Spinal cord (tissue), 10 donors: ENCODE data around the gene CDH16. TPM values are rescaled to one million over a fixed set of nuclear protein-coding genes. Genes with fewer than 3 reads are reported as not detected.
"Not testable (repeated sequence)": the region's sequence is repeated elsewhere in the genome, so short reads cannot be mapped to it uniquely, and the experiment has no call there.

ENCODE experiments used
- DNase-seq, 6 donors: peaks; one replicate each; pipeline versions ENCODE4 v3.0.0 to v3.0.0-alpha.2; 2013 to 2015; ENCODE audit warnings: low spot score in 6 of 6, low read depth in 4 of 6
- H3K27ac ChIP-seq: one replicate; pipeline ENCODE4 v1.5.1; 2013; ENCODE audit warnings: low read depth, low read length, control low read depth
- H3K27me3 ChIP-seq: one replicate; pipeline ENCODE4 v1.6.1; 2013; ENCODE audit warnings: low read length; ENCODE audit not compliant: control insufficient read depth, insufficient read depth
- H3K36me3 ChIP-seq: one replicate; pipeline ENCODE4 v1.6.1; 2013; ENCODE audit warnings: low read length; ENCODE audit not compliant: control insufficient read depth, insufficient read depth
- H3K4me1 ChIP-seq: one replicate; pipeline ENCODE4 v1.6.1; 2013; ENCODE audit warnings: low read length; ENCODE audit not compliant: control insufficient read depth, insufficient read depth
- H3K4me3 ChIP-seq: one replicate; pipeline ENCODE4 v1.5.1; 2013; ENCODE audit warnings: low read depth, low read length, control low read depth
- H3K9me3 ChIP-seq: one replicate; pipeline ENCODE4 v1.6.1; 2013; ENCODE audit warnings: low read length; ENCODE audit not compliant: control insufficient read depth, insufficient read depth
- WGBS: methylation state at CpG from one replicate; pipeline ENCODE4 v1.1.5; 2013; ENCODE audit warnings: missing lambda C conversion rate; ENCODE audit not compliant: insufficient coverage; 5-methylcytosine and 5-hydroxymethylcytosine counted together
- polyA plus RNA-seq, 2 donors: library from polyadenylated mRNA; unstranded; fragments of 120-200 nt; gene quantifications; one replicate each; pipeline ENCODE4 v1.2.1, GENCODE V29; 2013; ENCODE audit not compliant: insufficient read length in 2 of 2
- total RNA-seq, 2 donors: library from RNA; depleted of rRNA in 1 of 2; stranded (reverse); fragments of 120-200 nt in 1 of 2; fragments of >200 nt in 1 of 2; gene quantifications; one replicate each; pipeline versions ENCODE4 v1.2.3 to v1.2.4, GENCODE V29; 2013 to 2014
- donor health status: healthy.

CDH16 gene
- total and polyA plus RNA-seq, 4 donors: 0.67 to 1.8 TPM; not detected in 2

DNA sequence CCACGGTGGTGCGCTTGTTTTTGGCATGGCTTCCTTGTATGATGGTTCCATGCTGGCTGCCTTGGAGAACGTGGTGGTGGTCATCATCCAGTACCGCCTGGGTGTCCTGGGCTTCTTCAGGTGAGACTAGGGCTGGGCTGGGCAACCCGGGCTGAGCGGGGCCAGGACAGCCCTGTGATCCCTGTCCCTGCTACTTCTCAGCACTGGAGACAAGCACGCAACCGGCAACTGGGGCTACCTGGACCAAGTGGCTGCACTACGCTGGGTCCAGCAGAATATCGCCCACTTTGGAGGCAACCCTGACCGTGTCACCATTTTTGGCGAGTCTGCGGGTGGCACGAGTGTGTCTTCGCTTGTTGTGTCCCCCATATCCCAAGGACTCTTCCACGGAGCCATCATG is 21.6 kb upstream of the CDH16 start:
- WGBS: 97% methylated on average over 16 of the region's 16 CpGs
- H3K4me1 ChIP-seq: peaks cover 18% of the 10 kb centered on the region
- no peak for DNase-seq
- H3K36me3 ChIP-seq: peaks cover 89% of the 10 kb centered on the region
- no peak overlapping the region for H3K4me3 ChIP-seq
- no peak overlapping the region for H3K27ac ChIP-seq
- H3K9me3 ChIP-seq: no peaks in the 10 kb centered on the region
- no peaks in the 10 kb centered on the region for H3K27me3 ChIP-seq

DNA sequence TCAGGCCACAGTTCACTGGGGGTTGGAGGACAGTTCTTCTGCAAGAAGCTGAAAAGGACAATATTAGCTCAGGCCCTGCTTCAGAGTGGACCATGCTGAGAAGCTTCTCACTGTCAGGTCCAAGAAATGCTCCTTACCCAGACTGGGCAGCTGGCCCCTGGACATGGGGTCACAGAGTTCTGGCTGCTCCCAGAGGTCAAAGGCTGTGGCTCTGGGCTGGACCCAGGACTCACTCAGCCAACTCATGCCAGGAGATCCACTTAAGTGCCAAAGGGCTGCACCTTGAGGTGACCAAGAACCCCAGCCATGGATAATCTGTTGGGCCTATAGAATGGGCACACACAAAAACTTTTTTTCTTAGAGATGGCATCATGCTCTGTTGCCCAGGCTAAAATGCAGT is 20.7 kb upstream of the CDH16 start:
- peaks cover 85% of the 10 kb centered on the region for H3K36me3 ChIP-seq
- H3K27me3 ChIP-seq: no peaks in the 10 kb centered on the region
- no peak for DNase-seq

DNA sequence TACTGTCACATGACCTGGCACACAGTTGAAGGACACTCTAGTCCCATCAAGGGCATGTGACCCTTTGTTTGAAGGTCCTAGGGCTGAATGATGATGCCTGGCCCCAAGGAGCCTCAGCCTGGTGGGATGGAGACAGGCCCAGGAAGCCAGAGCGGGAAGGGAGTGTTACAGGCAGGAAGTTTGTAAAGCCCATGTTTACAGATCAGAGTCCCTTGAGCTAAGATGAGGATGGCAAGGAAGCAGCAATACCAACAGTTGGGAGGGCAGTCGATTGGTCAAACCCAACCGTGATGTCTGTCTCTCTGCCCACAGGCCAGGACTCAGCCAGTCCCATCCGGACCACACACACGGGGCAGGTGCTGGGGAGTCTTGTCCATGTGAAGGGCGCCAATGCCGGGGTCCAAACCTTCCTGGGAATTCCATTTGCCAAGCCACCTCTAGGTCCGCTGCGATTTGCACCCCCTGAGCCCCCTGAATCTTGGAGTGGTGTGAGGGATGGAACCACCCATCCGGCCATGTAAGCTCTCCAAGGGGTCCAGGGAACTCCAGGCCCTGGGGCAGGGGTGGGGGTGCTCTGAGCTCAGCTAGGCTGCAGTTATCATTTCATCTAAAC is 19.1 kb upstream of the CDH16 start:
- Histone ChIP-seq H3K27ac (no peak overlapping the region), H3K27me3 (no peaks in the 10 kb centered on the region)
- 94% methylated on average over 5 of the region's 10 CpGs for WGBS

More for the DNA sequence above, 20.7 kb upstream of the CDH16 start:
- Histone ChIP-seq H3K4me1 (peaks cover 21% of the 10 kb centered on the region), H3K27ac (no peak overlapping the region), H3K4me3 (no peak overlapping the region), H3K9me3 (no peaks in the 10 kb centered on the region)

DNA sequence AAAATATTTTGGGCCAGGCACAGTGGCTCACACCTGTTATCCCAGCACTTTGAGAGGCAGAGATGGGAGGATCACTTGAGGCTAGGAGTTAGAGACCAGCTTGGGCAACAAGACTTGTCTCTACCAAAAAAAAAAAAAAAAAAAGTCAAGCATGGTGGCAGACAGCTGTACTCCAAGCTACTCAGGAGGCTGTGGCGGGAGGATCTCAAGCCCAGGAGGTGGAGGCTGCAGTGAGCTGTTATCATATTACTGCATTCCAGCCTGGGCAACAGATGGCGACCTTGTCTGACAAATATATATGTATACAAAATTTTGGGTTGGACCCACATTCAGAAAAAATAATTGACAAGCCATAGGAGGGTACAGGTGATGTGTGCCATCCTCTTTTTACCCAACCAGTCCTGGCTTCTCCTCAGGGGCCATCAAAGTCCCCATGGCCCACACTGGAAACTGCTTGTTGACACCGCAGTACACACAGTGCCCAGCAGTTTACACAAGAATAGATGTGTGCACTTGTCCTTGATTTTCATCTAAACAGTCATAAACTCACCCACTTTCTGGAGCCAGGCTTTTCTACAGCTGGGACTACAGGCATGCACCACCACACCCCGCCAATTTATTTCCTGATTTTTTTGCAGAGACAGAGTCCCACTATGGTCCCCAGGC is 18.3 kb upstream of the CDH16 start:
- peaks cover 76% of the 10 kb centered on the region for H3K36me3 ChIP-seq
- H3K27me3 ChIP-seq: no peaks in the 10 kb centered on the region
- no peak for DNase-seq
- H3K27ac ChIP-seq: no peak overlapping the region
- H3K9me3 ChIP-seq: no peaks in the 10 kb centered on the region
- H3K4me1 ChIP-seq: peaks cover 38% of the 10 kb centered on the region
- H3K4me3 ChIP-seq: no peak overlapping the region
- WGBS: 79% methylated on average over 2 of the region's 4 CpGs

More for the DNA sequence above, 19.1 kb upstream of the CDH16 start:
- Histone ChIP-seq H3K4me1 (peaks cover 31% of the 10 kb centered on the region), H3K9me3 (no peaks in the 10 kb centered on the region), H3K4me3 (no peak overlapping the region), H3K36me3 (peaks cover 76% of the 10 kb centered on the region)
- DNase-seq: no peak

DNA sequence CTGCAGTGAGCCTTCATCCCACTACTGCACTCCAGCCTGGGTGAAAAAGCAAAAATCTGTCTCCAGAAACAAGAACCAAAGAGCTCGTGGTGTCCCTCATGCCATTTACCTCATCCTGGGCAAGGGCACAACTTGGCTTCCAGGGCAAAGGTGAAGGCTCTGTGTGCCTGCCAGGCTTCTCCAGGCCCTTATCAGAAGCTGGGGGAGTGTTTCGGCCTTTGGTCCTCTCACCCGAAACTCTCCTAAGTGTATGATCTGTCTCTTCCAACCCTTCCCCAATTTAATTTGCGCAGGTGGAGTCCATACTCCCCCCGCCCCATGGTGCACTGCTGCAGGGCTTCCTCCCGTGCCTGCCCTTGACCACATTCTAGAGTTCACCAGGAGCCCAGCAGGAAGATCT is 17.8 kb upstream of the CDH16 start:
- WGBS: 89% methylated on average over 6 of the region's 6 CpGs
- no peak for DNase-seq
- Histone ChIP-seq H3K4me3 (no peak overlapping the region), H3K4me1 (peaks cover 38% of the 10 kb centered on the region), H3K27ac (no peak overlapping the region), H3K36me3 (peaks cover 72% of the 10 kb centered on the region), H3K9me3 (no peaks in the 10 kb centered on the region), H3K27me3 (no peaks in the 10 kb centered on the region)

DNA sequence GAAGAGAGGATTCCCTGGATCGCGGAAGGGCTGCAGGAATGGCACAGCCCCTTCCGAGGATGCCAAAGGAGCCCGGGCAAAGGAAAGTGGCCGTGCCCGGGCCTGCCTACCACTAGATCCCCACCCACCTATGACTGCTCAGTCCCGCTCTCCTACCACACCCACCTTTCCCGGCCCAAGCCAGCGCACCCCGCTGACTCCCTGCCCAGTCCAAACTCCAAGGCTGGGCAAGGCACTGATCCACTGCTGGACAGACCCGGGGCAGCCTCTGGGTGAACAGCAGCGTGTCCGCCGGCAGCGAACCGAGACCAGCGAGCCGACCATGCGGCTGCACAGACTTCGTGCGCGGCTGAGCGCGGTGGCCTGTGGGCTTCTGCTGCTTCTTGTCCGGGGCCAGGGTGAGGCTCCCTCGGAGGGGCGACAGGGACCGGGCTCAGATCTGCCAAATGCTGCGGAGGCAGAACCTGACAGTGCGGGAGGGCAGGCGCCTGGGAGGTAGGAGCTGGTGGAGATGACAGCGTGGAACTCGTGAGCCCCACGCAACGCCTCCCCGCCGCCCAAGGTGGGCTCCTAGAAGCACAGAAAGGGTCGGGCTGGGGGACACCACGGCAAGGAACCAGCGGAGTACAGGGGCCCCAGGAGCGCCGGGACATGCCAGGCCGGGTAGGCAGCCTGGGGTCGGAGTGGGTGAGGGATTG is 16.8 kb upstream of the CDH16 start, which contains the start of gene CES2:
Gene CES2, plus strand, starts transcription at position 203 of the 698 bp plus-strand sequence. Its CDS starts 120 bp downstream, at position 323.
- peak in 1 of 6 donors; percentile 22 for DNase-seq
- no peaks in the 10 kb centered on the region for H3K27me3 ChIP-seq
- H3K4me3 ChIP-seq: peak within 1 kb of the TSS; percentile 99

DNA sequence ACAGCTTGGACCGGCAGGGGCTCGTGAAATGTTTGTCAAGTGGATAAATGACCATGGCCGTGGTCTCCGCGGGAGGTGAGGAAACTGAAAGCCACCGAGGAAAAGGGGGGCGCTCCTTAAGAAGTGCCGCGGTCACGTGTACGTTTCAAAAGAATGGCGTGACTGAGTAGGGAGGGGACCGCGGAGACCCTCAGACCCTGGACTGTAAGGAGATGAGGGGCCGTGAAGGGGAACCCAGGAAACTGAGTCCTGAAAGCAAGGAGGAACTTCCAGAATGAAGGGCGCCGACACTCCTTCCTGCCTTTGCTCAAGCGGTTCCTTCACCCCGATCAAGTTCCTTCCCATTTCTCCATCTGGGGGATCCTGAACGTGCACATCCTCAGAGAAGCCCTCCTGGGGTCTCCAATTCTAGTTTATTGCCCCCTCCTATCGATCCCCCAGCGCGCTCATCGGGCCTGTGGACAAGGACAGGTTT is 16.2 kb upstream of the CDH16 start:
- H3K9me3 ChIP-seq, H3K27me3 ChIP-seq: not testable (repeated sequence)
- H3K36me3 ChIP-seq: peaks cover 60% of the 10 kb centered on the region
- H3K4me3 ChIP-seq: peak overlapping the region; percentile 99
- peak in 1 of 6 donors; percentile 19 for DNase-seq
- peak overlapping the region; percentile 86 for H3K27ac ChIP-seq
- WGBS: 0% methylated on average over 11 of the region's 24 CpGs
- H3K4me1 ChIP-seq: peaks cover 38% of the 10 kb centered on the region

More for the DNA sequence above, 16.8 kb upstream of the CDH16 start, which contains the start of gene CES2:
- H3K36me3 ChIP-seq: peaks cover 66% of the 10 kb centered on the region
- H3K27ac ChIP-seq: peak within 1 kb of the TSS; percentile 86
- WGBS: 17% methylated on average over 43 of the region's 44 CpGs
- peaks cover 38% of the 10 kb centered on the region for H3K4me1 ChIP-seq
- H3K9me3 ChIP-seq: no peaks in the 10 kb centered on the region

DNA sequence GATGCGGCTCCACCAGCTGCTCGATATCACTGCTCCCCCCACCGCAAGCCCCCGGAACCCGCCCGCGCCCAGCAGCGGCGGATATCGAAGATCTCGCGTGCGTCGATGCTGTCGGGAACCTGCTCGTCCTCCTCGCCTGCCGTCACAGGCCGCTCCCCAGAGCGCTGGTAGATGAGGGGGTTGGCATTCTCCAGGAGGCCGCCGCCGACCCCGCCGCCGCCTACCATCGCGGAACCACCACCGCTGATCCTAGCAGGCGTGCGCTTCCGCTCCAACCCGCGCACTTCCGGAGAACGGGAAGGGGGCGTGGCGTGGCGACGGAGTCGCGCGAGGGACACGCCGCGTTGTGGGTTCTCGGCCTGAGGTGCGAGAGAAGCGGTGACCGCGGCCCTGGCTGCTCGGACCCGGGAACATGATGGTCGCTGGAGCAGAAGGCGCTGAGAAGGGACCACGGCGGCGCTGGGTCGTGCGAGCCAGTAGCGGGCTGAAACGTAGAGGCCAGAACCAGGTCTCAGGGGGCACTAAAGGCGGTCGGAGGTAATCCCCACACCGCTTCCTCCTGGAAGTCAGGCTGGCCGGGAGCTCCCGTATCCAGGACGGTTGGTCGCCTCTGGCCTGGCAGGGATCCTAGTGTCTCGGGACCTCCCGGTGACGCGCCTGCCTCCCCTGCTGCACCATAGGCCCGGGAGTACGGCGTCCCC is 15.6 kb upstream of the CDH16 start, which contains the start of gene CIAO2B:
Gene CIAO2B, minus strand, starts transcription at position 265 of the 701 bp plus-strand sequence. Its CDS starts 38 bp downstream, at position 227.
- peak; percentile 74 to 96 (median 88) for DNase-seq
- peak within 1 kb of the TSS; percentile 86 for H3K27ac ChIP-seq
- peaks cover 54% of the 10 kb centered on the region for H3K36me3 ChIP-seq
- no peaks in the 10 kb centered on the region for H3K27me3 ChIP-seq
- peak within 1 kb of the TSS; percentile 99 for H3K4me3 ChIP-seq
- H3K4me1 ChIP-seq: peaks cover 38% of the 10 kb centered on the region
- no peaks in the 10 kb centered on the region for H3K9me3 ChIP-seq
- 0% methylated on average over 74 of the region's 76 CpGs for WGBS

DNA sequence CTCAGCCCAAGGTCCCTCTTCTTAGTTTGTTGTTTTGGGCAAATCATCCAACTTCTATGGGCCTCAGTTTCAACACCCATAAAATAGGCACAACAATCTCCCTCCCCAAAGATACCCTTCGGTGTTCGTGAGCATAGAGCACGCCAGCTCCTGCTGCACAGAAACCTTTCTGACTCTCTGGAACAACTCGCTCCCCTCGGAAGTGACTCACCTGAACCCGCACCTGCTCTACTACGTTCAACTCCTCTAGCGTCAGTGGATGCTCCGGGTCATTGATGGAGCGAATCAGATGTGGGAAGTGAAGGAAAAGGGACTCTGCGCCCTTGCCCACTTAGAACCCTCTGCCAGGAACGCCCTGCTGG is 15.1 kb upstream of the CDH16 start:
- peaks cover 51% of the 10 kb centered on the region for H3K36me3 ChIP-seq
- H3K27ac ChIP-seq: peak overlapping the region; percentile 86
- no peak for DNase-seq
- no peaks in the 10 kb centered on the region for H3K9me3 ChIP-seq
- H3K4me3 ChIP-seq: peak overlapping the region; percentile 99
- H3K27me3 ChIP-seq: no peaks in the 10 kb centered on the region
- WGBS: 4% methylated on average over 7 of the region's 12 CpGs
- peaks cover 38% of the 10 kb centered on the region for H3K4me1 ChIP-seq
